Hepatocyte (in vitro differentiated cells): ENCODE data around the gene PORCN. TPM values are rescaled to one million over a fixed set of nuclear protein-coding genes. Genes with fewer than 3 reads are reported as not detected.

Experiments
- DNase-seq: peaks from one replicate; pipeline ENCODE4 v3.0.0-alpha.2; 2016; ENCODE audit warnings: low spot score
- H2AFZ ChIP-seq: fragments of 200-600 bp; sonication (generic); 2 replicates; pipeline ENCODE4 v1.6.0; 2016; ENCODE audit warnings: antibody characterized with exemption, mild to moderate bottlenecking
- H3K27ac ChIP-seq: fragments of 200-600 bp; sonication (generic); 2 replicates; pipeline ENCODE4 v1.5.1; 2016; ENCODE audit warnings: mild to moderate bottlenecking
- H3K27me3 ChIP-seq: fragments of 200-600 bp; sonication (generic); 2 replicates; pipeline ENCODE4 v1.6.1; 2016
- H3K36me3 ChIP-seq: fragments of 200-600 bp; sonication (generic); replicated peaks from 2 replicates; pipeline ENCODE4 v1.5.1; 2016; ENCODE audit warnings: low read depth; ENCODE audit not compliant: insufficient read depth
- H3K4me1 ChIP-seq: fragments of 200-600 bp; sonication (generic); 2 replicates; pipeline ENCODE4 v1.5.1; 2016; ENCODE audit warnings: mild to moderate bottlenecking, moderate library complexity; ENCODE audit not compliant: insufficient read depth
- H3K4me2 ChIP-seq: fragments of 200-600 bp; sonication (generic); 2 replicates; pipeline ENCODE4 v1.6.0; 2016
- H3K4me3 ChIP-seq: fragments of 200-600 bp; sonication (generic); 2 replicates; pipeline ENCODE4 v1.5.1; 2016; ENCODE audit warnings: mild to moderate bottlenecking
- H3K79me2 ChIP-seq: fragments of 200-600 bp; sonication (generic); 2 replicates; pipeline ENCODE4 v1.6.0; 2017; ENCODE audit warnings: mild to moderate bottlenecking
- H3K9me2 ChIP-seq: fragments of 200-600 bp; sonication (generic); replicated peaks from 2 replicates; pipeline ENCODE4 v1.6.0; 2017; ENCODE audit warnings: mild to moderate bottlenecking; ENCODE audit not compliant: insufficient read depth
- H3K9me3 ChIP-seq: fragments of 200-600 bp; sonication (generic); 2 replicates; pipeline ENCODE4 v1.5.1; 2016; ENCODE audit warnings: low read depth, mild to moderate bottlenecking
- H4K20me1 ChIP-seq: fragments of 200-600 bp; sonication (generic); 2 replicates; pipeline ENCODE4 v1.6.0; 2016; ENCODE audit warnings: mild to moderate bottlenecking; ENCODE audit not compliant: insufficient read depth, poor library complexity, severe bottlenecking
- EZH2 ChIP-seq: fragments of 200-600 bp; sonication (generic); IDR thresholded peaks from 2 replicates; pipeline ENCODE4 v1.6.1; 2016; ENCODE audit warnings: antibody characterized with exemption, mild to moderate bottlenecking, borderline replicate concordance
- EZH2phosphoT487 ChIP-seq: fragments of 200-600 bp; sonication (generic); IDR thresholded peaks from one replicate; pipeline ENCODE4 v1.6.1; 2018; ENCODE audit warnings: antibody characterized with exemption, mild to moderate bottlenecking, low read depth, moderate library complexity; ENCODE audit not compliant: unreplicated experiment, severe bottlenecking
- WGBS: methylation state at CpG from one replicate; pipeline ENCODE4 v1.1.6; 2016; ENCODE audit warnings: low lambda C conversion rate; ENCODE audit errors: missing lambda C conversion rate; 5-methylcytosine and 5-hydroxymethylcytosine counted together
- polyA plus RNA-seq: library from polyadenylated mRNA; unstranded; fragments of >200 nt; fragmentation: Nextera tagmentation; extraction: Ambion mirVana; gene quantifications from 2 replicates; pipeline ENCODE4 v1.2.1, GENCODE V29; 2016
- total RNA-seq: library from RNA; depleted of rRNA; stranded (reverse); fragments of >200 nt; gene quantifications from 2 replicates; pipeline ENCODE4 v1.2.3, GENCODE V29; 2014
- TF ChIP-seq, protein P1 (sequence below): fragments of 200-600 bp; sonication (generic); IDR thresholded peaks from 2 replicates; pipeline ENCODE4 v1.5.1; 2016; ENCODE audit warnings: antibody characterized with exemption, mild to moderate bottlenecking; ENCODE audit not compliant: poor library complexity

The PORCN gene
- total and polyA plus RNA-seq, 2 experiments from 2014 or later, result 7.9 to 12.8 TPM

DNA sequence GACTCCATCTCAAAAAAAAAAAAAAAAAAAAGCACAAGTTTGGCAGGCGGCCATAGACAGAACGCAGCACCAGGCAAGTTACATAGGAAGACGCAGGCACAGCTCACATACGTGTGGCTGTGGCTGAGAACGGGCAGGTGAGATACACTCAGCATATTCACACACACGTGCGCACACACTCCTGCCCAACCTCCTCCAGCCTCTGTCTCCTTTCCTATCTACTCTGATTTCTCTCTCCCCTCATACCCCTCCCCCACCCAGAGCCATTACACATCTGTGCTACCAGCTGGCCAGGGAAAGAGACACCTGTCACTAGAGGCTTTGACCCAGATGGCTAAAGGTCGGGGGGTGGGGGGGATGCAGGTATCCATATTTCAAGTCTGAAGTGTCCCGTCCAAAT is 36.6 kb upstream of the PORCN start:
- Histone ChIP-seq H3K27ac (no peak overlapping the region), H3K79me2 (peaks cover 11% of the 10 kb centered on the region), H3K4me2 (no peak overlapping the region), H3K4me3 (no peak overlapping the region), H3K9me2 (no peaks in the 10 kb centered on the region), H3K27me3 (no peaks in the 10 kb centered on the region), H3K4me1 (no peaks in the 10 kb centered on the region), H4K20me1 (no peaks in the 10 kb centered on the region), H2AFZ (no peak overlapping the region), H3K9me3 (no peaks in the 10 kb centered on the region), H3K36me3 (no peaks in the 10 kb centered on the region)
- 80% methylated on average over 9 of the region's 9 CpGs for WGBS
- no peak for TF ChIP-seq EZH2
- TF ChIP-seq EZH2phosphoT487, result no peak
- TF ChIP-seq, protein P1, sequence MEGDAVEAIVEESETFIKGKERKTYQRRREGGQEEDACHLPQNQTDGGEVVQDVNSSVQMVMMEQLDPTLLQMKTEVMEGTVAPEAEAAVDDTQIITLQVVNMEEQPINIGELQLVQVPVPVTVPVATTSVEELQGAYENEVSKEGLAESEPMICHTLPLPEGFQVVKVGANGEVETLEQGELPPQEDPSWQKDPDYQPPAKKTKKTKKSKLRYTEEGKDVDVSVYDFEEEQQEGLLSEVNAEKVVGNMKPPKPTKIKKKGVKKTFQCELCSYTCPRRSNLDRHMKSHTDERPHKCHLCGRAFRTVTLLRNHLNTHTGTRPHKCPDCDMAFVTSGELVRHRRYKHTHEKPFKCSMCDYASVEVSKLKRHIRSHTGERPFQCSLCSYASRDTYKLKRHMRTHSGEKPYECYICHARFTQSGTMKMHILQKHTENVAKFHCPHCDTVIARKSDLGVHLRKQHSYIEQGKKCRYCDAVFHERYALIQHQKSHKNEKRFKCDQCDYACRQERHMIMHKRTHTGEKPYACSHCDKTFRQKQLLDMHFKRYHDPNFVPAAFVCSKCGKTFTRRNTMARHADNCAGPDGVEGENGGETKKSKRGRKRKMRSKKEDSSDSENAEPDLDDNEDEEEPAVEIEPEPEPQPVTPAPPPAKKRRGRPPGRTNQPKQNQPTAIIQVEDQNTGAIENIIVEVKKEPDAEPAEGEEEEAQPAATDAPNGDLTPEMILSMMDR, result no peak
- no peak for DNase-seq

DNA sequence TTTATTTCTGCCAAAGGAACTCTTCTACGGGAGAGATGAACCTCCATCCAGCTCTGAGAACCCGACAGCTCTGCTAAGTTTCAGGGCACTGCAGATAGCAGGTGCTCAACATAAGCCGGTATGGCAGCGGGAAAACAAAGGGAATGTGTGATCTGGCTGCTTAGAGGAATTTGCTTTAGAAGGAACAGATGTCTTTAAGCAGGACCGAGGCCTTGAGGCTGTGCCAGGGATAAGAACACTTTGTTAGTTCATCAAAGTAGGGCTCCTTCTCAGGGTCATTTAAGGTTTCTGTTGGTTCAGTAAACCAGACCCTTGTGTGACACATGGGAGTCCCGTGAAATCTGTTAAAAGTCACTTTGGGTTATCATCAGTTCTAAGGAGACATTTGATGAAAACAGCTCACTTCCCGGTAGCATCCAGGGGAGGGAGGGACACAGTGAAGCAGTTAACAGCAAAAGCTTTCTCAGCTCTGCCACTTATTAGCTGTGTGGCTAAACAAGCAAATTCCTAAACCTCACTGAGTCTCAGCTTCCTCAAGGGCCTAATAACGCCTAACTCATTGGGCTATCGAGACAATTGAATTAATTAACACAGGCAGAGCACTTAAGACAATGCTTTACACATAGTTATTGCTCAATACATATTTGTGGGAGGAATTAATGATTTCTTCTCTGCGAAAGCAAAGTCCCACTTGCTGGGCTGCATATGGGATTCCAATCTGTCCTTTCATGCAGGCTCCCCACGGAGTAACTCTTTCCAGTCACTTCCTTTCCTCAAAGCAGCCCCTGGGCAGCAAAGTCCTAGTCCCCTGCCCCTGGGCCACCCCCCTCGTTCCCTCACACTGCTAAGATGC is 35.7 kb upstream of the PORCN start:
- Histone ChIP-seq H3K4me2 (no peak overlapping the region), H3K27ac (no peak overlapping the region), H2AFZ (no peak overlapping the region), H3K79me2 (peaks cover 13% of the 10 kb centered on the region), H3K9me2 (no peaks in the 10 kb centered on the region), H3K9me3 (no peaks in the 10 kb centered on the region), H3K4me3 (no peak overlapping the region), H3K27me3 (no peaks in the 10 kb centered on the region), H3K4me1 (no peaks in the 10 kb centered on the region), H4K20me1 (no peaks in the 10 kb centered on the region), H3K36me3 (no peaks in the 10 kb centered on the region)
- no peak for DNase-seq
- TF ChIP-seq EZH2, result no peak
- WGBS, result 49% methylated on average over 12 of the region's 12 CpGs

DNA sequence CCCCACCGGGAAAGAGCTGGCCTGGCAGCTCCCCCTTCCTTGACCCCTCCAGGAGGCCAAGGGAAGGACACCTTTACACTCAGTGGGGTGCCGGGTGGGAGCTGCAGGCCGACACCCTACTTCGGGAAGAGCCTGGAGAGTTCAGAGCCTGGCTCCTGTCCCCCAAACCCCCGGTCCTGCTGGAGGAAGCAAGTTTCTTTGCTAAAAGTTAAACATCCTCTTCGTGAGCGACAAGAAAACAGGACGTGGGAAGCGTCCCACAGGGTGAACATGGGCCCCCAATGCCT is 35.1 kb upstream of the PORCN start:
- Histone ChIP-seq H3K4me2 (no peak overlapping the region), H3K27me3 (no peaks in the 10 kb centered on the region), H3K4me3 (no peak overlapping the region), H3K9me3 (no peaks in the 10 kb centered on the region), H3K27ac (no peak overlapping the region), H2AFZ (no peak overlapping the region), H3K36me3 (no peaks in the 10 kb centered on the region), H3K79me2 (peaks cover 13% of the 10 kb centered on the region), H3K4me1 (no peaks in the 10 kb centered on the region), H4K20me1 (no peaks in the 10 kb centered on the region), H3K9me2 (no peaks in the 10 kb centered on the region)
- TF ChIP-seq EZH2, result no peak
- TF ChIP-seq EZH2phosphoT487, result no peak
- TF ChIP-seq, protein P1, result no peak
- no peak for DNase-seq
- whole genome bisulfite sequencing, result 74% methylated on average over 9 of the region's 9 CpGs

DNA sequence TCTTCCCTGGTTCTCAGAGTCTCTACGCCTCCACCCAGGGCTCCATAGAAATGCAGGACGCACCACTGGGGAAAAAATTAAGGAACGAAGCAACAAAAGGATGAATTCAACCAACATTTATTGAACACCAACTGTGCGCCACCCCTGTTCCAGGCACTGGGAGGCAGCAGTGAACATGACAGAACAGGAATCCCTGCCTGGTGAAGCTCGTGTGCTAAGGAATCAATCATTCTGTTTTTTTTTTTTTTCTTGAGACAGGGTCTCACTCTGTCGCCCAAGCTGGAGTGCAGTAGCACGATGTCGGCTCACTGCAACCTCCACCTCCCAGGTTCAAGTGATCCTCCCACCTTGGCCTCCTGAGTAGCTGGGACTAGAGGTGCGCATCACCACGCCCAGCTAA is 34.7 kb upstream of the PORCN start:
- H3K4me2 ChIP-seq, result no peak overlapping the region

More for the DNA sequence above, 34.7 kb upstream of the PORCN start:
- Histone ChIP-seq H2AFZ (no peak overlapping the region), H3K27me3 (no peaks in the 10 kb centered on the region), H4K20me1 (no peaks in the 10 kb centered on the region), H3K9me2 (no peaks in the 10 kb centered on the region), H3K27ac (no peak overlapping the region), H3K4me1 (no peaks in the 10 kb centered on the region), H3K79me2 (peaks cover 13% of the 10 kb centered on the region), H3K9me3 (no peaks in the 10 kb centered on the region), H3K36me3 (no peaks in the 10 kb centered on the region), H3K4me3 (no peak overlapping the region)
- WGBS, result 80% methylated on average over 10 of the region's 10 CpGs
- TF ChIP-seq EZH2 (no peak), EZH2phosphoT487 (no peak)
- TF ChIP-seq, protein P1, result peak; percentile 4
- no peak for DNase-seq
